Ishikawa (cell line): ENCODE results near the gene RAB34.

ENCODE experiments used
- CEBPB ChIP-seq: IDR thresholded peaks from 2 replicates; pipeline ENCODE4 v1.6.1; 2012
- EGR1 ChIP-seq: IDR thresholded peaks from 2 replicates; pipeline ENCODE4 v1.6.1; 2012
- EP300 ChIP-seq: IDR thresholded peaks from 2 replicates; pipeline ENCODE4 v1.6.1; 2012; ENCODE audit warnings: borderline replicate concordance
- MAX ChIP-seq: IDR thresholded peaks from 2 replicates; pipeline ENCODE4 v1.6.1; 2012
- RAD21 ChIP-seq: IDR thresholded peaks from 2 replicates; pipeline ENCODE4 v1.6.1; 2012; ENCODE audit warnings: low read depth
- REST ChIP-seq: IDR thresholded peaks from 2 replicates; pipeline ENCODE4 v1.6.1; 2012; ENCODE audit warnings: low read depth, mild to moderate bottlenecking
- TAF1 ChIP-seq: IDR thresholded peaks from 2 replicates; pipeline ENCODE4 v1.6.1; 2012; ENCODE audit warnings: low read depth, mild to moderate bottlenecking
- TEAD4 ChIP-seq: IDR thresholded peaks from 2 replicates; pipeline ENCODE4 v1.6.1; 2012
- USF1 ChIP-seq: IDR thresholded peaks from 2 replicates; pipeline ENCODE4 v1.6.1; 2012
- YY1 ChIP-seq: IDR thresholded peaks from 2 replicates; pipeline ENCODE4 v1.6.1; 2012; ENCODE audit warnings: low read depth
- ZBTB7A ChIP-seq: IDR thresholded peaks from 2 replicates; pipeline ENCODE4 v1.6.1; 2012; ENCODE audit warnings: low read depth

- TF ChIP-seq ZBTB7A = no peak
- TF ChIP-seq REST = no peak
- TF ChIP-seq EP300 = no peak
- TF ChIP-seq TAF1 = no peak
- no peak for TF ChIP-seq CEBPB
- TF ChIP-seq MAX = no peak
- no peak for TF ChIP-seq RAD21
- TF ChIP-seq TEAD4 = no peak
- TF ChIP-seq YY1 = no peak
- TF ChIP-seq USF1 = no peak
- no peak for TF ChIP-seq EGR1
Measured at GRCh38 chr17:28747051-28747691, 29.5 kb upstream of the RAB34 start.
